ENCODE measurements around the gene AQP3.
"Not testable (repeated sequence)": the region's sequence is repeated elsewhere in the genome, so short reads cannot be mapped to it uniquely, and the experiment has no call there.

The AQP3 gene

DNA sequence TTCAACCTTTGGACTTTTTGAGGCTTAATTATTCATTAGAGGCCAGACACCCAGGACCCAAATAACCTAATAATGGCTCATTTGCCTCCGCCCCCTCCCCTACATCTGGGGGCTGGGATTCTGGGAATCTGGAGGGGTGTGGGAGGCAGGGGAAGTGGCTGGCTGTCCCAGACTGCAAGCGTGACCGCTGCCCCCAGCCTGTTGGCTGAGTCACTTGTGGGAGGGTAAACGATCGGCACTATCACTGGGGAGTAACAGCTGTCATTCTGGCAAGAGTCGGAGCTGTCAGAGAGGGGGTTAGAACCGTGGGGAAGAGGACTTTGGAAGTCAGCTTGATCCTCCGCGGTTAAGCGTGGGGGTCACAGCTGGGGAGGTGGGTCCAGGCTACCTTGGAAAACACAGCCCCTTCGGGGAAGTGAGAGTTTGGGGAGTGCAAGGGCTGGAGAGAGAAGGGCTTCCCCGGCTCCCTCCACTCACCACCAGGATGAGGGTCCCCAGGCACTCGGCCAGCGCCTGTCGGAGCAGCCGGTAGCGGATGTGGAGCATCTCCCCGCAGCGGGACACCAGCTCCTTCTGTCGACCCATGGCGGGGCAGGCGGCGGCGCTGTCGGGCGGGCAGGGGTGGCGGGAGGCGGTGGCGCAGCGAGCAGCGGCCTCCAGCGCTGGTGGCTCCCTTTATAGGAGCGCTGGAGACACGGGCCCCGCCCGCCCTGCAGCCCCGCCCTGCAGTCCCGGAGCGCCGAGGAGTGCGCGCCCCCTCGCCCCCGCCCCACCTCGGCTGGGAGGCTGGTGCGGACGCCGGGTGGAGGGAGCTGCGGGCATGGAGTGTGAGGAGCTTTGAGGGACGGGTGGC is at the start of gene AQP3:
Gene AQP3 (minus strand): TSS at position 648 of the 853 bp plus-strand sequence. CDS start 63 bp downstream, at position 585.
- DNase-seq = peak; percentile 84

DNA sequence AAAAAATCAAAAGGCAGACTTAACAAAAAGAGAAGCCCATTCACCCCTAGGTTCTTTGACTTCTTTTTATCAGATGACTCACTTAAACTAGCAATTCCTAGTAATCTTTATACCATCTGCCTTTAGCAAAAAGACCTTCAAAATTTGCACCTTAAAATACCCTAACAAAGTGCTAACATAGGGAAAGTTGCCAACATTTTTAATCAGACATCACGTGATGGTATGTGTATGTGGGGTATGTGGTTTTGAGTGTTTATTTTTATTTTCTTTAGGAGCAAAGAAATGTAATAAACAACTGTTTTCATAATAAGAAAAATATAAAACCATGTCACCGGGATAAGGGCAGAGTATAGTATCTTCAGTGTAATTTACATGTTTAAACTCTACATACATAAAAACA is 46.4 kb upstream of the AQP3 start:
- DNase-seq = not testable (repeated sequence)

GRCh38 chr9:33489066-33489465 is 41.7 kb upstream of the AQP3 start:
- no peak for DNase-seq

DNA sequence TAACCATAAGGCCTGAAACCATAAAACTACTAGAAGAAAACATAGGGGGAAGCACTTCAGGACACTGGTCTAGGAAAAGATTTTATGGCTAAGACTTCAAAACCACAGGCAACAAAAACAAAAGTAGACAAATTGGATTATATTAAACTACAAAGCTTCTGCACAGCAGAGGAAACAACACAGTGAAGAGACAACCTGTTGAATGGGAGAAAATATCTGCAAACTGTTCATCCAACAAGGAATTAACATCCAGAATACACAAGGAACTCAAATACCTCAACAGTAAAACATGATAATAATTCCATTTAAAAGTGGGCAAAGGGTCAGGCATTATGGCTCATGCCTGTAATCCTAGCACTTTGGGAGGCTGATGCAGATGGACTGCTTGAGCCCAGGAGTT is 37.9 kb upstream of the AQP3 start:
- DNase-seq = not testable (repeated sequence)

GRCh38 chr9:33480976-33481375 is 33.6 kb upstream of the AQP3 start:
- DNase-seq = no peak

- DNase-seq = no peak
These were observed 32.7 kb upstream of the AQP3 start for GRCh38 chr9:33480106-33480505.

- no peak for DNase-seq
These were observed 29.1 kb upstream of the AQP3 start for GRCh38 chr9:33476503-33476902.

DNA sequence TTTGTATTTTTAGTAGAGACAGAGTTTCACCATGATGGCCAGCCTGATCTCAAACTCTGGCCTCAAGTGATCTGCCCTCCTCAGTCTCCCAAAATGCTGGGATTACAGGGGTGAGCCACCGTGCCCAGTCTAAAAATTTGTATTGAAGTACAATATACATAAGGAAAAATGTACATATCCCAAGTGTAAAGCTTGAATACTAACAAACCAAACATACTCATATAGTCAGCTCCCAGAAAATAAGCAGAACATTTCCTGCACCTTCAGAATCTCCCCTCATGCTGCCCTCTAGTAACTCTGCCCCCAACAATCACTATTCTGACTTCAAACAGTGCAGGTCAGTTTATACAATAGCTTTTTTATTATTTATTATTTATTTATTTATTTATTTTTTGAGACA is 28.0 kb upstream of the AQP3 start:
- no peak for DNase-seq

- peak; percentile 99 for DNase-seq
These were observed 26.4 kb upstream of the AQP3 start, which contains the start of gene NOL6 for GRCh38 chr9:33473643-33474352. Gene NOL6 (minus strand): TSS chr9:33473924. CDS start chr9:33473842, 82 bp downstream.

- DNase-seq = no peak
These were observed 25.7 kb upstream of the AQP3 start for GRCh38 chr9:33472881-33473615.

DNA sequence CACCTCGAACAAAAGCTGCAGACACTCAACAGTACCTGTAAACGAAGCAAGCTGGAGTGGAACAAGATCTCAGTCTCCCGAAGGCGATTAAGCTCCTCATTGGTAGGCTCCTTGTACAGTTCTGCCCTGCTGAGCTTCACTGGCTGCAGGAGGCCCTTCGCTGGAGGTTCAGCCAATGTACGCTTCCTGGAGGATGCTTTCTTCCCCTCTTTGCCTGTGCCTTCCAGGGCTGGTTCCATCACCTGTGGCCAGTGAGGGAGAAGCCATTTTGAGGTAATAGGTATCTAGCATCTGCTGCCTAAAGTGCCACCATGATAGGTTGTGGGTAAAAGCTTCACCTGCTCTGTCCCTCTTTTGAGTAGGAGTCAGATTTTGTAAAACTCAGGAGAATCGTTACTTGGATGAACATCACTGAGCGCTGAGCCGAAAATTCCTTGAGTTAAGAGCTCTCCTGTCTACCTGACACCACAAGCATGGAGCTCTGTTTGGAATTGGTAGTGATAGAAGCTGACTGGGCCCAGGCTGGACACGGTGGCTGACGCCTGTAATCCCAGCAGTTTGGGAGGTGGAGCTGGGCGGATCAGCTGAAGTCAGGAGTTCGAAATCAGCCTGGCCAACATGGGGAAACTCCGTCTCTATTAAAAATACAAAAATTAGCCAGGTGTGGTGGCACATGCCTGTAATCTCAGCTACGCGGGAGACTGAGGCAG is 24.9 kb upstream of the AQP3 start:
- DNase-seq = no peak

DNA sequence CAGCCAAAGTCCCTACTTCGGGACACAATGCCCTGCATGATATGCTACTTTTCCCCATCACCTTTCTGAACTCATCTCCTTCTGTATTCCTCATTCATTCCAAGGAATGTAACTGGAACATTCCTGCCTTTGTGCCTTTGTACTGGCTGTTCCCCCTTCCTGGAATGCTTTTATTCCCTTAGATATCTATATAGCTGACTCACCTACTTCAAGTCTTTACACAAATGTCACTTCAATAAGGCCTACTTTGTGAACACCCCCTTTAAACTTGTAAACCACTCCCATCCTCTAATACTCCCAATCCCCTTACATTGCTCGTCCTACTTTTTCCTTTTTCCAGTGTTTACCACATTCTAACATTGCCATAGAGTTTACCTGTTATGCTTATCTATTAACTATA is 24.0 kb upstream of the AQP3 start:
- DNase-seq = no peak

DNA sequence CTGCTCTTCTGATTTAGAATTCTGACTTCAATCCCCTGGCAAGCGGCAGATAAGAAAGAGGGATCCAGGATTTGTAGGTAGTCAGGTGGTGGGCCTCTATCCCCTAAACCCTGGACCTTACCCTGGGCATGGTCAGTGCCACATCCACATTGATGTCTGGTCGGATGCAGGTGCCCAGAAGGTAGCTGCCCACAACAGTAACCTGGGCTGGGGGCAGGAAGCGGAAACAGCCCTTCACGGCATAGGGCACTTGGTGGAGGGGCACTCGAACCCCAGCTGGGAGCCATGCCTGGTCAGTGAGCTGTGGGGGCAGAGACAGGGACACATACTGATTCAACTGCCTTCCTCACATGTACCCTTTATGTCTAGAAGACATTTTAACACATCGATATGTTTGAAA is 22.5 kb upstream of the AQP3 start:
- DNase-seq = no peak

DNA sequence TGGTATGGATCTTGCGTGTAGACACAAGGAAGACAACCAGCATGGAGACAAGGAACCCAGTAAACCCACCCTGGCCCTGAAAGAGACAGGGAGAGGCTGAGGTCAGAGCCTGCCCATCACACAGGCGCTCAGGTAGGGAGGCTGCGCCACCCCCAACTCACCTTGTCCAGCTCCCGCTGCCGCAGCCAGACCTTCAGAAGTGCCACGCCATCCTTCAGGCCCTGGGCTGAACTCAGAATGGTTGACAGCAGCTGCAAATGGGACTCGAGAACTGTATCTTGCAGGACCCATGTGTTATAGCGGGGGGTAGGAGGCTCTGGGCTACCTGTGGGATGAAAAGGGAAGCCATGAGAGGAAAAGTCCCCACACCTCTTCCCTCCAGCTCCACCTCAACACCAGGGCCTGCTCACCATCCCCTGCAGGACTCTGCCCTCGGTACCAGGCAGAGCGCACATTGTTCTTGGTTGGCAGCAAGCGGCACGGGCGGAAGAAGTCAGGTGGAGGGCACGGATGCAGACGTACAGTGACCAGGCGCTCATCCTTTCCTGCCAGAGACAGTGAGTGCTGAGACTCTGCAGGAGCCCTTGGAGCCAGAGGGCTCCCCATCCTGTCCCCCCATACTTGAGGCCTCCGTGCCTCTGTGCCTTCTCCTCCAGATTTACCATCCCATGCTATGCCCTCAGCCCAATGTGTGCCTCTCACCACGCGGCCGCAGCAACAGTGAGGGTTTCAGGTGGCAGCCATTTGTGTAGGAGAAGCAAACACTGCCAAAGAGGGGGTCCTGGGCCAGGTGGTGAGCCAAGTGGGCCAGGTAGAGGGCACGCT is 21.6 kb upstream of the AQP3 start:
- no peak for DNase-seq

- no peak for DNase-seq
These were observed 20.9 kb upstream of the AQP3 start for GRCh38 chr9:33468215-33468730.

DNA sequence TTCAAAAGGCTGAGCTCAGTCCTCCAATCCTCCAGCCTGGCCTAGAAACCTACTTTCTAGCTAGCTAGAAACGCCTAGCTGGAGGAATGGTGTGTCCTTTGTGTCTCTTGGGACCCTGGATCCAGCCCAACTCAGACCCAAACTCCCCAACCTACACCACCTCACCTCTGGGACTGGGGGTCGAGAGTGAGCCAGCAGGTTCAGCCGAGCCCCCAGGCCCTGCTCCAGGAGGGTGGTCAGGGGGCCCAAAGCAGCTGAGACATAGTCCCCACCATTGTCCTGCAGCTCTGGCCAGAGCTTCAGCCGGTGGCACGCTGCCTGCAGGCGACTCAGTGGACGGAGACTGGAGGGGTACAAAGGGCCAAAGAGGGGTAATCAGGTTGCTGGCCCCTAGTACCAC is 20.1 kb upstream of the AQP3 start:
- DNase-seq = no peak

DNA sequence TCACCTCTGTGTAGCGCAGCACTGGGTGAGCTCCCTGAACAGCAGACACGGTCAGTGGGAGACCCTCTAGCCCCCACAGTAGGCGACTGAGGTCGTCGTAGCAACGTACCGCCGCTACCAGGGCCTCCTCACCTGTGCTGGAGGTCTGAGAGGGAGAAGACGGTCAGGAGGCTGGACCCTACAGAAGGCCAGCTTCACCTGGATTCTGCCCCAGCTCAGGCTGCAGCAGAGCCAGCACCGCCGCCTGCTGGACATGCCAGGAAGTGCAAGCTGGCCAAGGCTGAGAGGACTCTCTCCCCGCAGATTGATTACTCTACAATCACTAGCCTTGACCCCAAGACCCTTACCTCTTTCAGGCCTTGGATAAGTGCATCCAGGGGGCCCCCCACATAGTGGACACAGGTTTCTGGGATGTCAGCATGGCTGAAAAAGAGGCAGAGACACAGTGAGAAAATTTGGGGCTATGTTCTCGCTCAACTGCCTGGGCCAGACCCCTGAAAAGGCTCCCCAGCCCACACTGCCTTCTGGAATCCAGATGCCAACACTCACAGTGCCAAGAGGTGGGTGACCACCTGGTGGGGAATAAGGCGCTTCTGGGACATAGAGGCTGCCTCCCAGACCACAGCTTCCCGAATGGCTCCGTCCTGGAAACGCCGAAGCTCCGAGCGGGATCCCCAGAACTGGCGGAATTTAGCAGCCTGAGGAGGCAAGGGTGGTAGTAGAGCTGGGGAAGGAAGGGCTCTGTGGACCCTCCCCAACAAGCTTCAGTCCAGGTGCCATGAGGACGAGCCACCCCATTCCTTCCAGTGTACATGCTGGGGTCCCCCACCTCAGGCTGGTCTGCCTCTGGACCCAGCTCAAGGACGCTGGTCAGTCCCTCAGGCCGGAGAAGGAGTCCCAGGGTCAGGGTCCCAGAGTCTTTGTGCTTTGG is 19.4 kb upstream of the AQP3 start:
- DNase-seq = peak; percentile 75

GRCh38 chr9:33465596-33466564 is 18.5 kb upstream of the AQP3 start:
- DNase-seq = no peak

GRCh38 chr9:33465096-33465495 is 17.7 kb upstream of the AQP3 start:
- no peak for DNase-seq
